OCI-LY7 (cell line): ENCODE results near the gene SLC16A10.

Source experiments
- EZH2phosphoT487 ChIP-seq: fragments of 200-600 bp; sonication (generic); IDR thresholded peaks from 2 replicates; pipeline ENCODE4 v1.6.1; 2018; ENCODE audit warnings: low read depth, borderline replicate concordance, mild to moderate bottlenecking, mixed run types, antibody characterized with exemption, low read length, moderate library complexity, mixed read lengths
- TF ChIP-seq, protein P1 (sequence below): fragments of 200-600 bp; sonication (generic); conservative IDR thresholded peaks from 2 replicates; pipeline ENCODE4 v1.5.1; 2014; ENCODE audit warnings: mild to moderate bottlenecking, antibody characterized with exemption, low read length, moderate library complexity, mixed read lengths

DNA sequence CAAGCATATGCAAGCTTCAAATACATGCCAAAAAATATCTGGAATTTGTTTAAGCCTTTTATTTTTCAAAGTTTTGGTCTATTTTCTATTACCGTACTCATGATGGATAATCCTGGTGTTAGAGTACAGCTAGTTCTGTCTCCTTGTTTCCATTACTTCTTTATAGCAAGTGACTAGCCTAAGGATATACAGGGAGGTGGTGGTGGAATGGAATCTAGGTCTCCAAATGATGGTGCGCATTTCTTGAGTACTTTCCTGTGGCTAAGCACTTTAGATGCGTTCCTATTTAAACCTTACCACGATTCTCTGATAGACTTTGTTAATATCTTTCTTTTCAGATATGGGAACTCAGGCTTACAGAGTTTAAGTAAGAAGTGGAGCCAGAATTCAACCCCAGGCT lies 3.5 kb downstream of the SLC16A10 start:
- TF ChIP-seq, protein P1, sequence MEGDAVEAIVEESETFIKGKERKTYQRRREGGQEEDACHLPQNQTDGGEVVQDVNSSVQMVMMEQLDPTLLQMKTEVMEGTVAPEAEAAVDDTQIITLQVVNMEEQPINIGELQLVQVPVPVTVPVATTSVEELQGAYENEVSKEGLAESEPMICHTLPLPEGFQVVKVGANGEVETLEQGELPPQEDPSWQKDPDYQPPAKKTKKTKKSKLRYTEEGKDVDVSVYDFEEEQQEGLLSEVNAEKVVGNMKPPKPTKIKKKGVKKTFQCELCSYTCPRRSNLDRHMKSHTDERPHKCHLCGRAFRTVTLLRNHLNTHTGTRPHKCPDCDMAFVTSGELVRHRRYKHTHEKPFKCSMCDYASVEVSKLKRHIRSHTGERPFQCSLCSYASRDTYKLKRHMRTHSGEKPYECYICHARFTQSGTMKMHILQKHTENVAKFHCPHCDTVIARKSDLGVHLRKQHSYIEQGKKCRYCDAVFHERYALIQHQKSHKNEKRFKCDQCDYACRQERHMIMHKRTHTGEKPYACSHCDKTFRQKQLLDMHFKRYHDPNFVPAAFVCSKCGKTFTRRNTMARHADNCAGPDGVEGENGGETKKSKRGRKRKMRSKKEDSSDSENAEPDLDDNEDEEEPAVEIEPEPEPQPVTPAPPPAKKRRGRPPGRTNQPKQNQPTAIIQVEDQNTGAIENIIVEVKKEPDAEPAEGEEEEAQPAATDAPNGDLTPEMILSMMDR, result no peak
- no peak for TF ChIP-seq EZH2phosphoT487
